HS-5 (cell line): Measurements from ENCODE around the gene SHISAL1.

Source experiments
- DNase-seq: peaks from one replicate; pipeline ENCODE4 v3.0.0-alpha.2; 2012; ENCODE audit warnings: low read depth

Gene SHISAL1

DNA sequence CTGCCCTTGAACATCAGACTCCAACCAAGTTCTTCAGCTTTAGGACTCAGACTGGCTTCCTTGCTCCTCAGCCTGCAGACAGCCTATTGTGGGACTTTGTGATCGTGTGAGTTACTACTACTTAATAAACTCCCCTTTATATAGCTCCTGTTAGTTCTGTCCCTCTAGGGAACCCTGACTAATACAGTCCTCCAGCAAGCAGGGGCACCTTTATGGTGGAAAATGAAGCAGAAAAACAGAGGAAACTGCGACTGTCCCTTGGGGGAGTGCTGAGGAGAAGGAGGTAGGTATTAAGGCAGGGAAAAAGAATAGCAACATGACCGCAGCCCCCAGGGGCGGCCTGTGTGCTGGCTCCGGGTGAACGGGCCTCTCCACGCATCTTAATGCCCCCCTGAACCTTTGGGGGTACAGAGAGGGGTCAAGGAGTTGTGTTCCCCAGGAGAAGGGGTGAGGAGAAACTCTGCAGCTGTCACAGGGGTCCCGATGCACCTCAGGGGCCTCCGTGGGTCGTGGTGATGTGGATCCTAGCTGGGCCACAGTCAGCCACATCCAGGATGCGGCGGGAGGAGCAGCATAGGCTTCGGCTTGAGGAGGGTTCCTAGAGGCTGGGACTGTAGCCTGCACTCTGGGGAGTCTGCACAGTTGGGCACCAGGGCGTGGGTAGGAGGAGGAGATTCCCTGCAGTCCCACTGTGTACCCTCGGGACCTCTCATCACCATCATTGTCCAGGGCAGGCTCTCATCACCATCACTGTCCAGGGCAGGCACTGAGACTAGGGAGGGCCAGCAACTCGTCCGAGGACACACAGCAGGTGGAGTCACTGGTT, 34.3 kb downstream of the SHISAL1 start:
- DNase-seq, result no peak

DNA sequence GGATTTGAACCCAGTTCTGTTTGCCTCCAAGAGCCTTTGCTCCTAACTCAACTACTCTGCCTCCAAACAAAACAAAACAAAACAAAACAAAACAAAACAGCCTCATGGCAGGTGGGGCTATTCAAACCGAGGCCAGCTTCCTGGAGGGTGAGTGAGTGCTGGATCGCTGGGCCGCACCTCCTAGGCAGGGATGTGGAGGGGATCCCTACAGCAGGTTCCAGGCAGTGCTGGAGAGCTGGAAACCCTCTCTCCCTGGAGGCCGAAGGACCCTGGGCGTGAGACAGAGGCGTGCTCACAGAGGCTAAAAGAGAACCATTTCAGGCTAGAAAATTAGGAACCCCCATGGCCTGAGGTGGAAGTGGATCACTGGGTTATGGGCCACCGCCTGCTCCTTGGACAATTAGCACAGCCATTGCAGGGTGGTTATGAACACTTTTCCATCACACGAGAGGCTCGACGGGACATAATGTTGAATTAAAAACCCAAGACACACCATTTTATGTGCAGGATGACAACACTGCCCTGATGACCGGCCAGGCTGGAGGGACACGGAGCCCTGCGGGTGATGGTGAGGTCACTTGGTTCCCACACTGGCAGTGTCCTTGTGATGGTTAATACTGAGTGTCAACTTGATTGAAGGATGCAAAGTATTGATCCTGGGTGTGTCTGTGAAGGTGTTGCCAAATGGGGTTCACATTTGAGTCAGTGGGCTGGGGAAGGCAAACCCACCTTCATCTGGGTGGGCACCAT, 35.2 kb downstream of the SHISAL1 start:
- DNase-seq, result no peak

DNA sequence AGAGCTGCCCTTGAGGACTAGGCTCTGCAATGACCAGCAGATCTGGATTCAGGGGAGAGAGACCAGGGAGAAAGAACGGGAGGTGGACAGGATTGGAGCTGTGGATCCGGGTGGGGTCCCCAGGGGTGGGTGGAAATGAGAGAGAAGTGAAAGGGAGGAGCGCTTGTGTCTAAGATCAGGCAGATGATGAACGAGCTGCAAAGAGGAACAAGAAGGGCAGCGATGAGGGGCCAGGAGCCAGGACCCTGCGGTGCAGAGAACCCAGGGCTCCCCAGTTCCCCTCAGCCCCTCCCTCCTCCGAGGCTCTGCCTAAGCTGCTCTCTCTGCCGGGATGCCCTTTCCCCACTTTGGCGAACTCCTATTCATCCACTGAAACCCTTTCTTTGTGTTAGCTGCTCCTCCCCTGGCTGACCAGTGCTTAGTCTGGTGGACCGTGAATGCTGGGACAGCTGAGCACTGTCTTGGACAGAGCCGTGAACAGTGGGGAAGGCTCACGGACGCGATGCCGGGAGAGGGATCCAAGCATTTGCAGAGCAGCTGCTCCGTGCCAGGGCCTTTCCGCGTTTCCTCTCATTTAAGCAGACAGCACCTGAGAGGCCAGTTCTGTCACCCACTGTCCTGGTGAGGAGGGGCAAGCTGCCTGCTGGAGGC, 35.9 kb downstream of the SHISAL1 start:
- no peak for DNase-seq

DNA sequence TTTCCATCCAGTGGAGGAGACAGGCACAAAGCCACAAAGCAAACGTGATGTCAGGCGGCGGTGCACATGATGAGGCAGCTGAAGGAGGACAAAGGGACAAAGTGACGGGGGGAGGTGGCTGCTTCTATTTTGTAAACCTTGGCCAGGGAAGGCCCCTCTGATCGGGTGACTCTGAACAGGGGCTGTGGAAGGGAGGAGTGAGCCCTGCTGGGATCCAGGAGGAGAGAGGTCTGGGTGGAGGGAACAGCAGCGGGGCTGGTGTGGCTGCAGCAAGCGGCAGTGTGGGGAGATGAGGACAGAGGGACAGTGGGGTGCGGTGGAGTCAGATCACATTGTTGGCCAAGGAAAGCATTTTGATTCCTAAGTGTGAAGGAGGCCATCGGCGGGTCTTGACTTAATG, 36.7 kb downstream of the SHISAL1 start:
- no peak for DNase-seq

DNA sequence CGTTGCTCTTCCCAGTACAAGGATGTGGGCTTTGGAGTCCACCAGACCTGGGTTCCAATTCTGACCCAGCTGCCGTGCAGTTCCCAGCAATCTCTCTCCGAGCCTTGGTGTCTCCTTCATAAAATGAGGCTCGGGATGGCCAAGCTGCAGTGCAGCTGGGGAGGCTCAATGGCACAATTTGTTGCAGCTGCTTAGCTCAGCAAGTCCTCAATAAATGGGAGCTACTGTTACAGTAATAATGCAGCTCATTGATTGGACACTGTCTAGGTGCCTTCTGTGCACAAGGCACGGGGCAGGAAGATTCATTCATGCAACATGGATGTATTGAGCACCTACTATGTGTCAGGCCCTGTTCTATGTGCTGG, 37.1 kb downstream of the SHISAL1 start:
- DNase-seq, result no peak

DNA sequence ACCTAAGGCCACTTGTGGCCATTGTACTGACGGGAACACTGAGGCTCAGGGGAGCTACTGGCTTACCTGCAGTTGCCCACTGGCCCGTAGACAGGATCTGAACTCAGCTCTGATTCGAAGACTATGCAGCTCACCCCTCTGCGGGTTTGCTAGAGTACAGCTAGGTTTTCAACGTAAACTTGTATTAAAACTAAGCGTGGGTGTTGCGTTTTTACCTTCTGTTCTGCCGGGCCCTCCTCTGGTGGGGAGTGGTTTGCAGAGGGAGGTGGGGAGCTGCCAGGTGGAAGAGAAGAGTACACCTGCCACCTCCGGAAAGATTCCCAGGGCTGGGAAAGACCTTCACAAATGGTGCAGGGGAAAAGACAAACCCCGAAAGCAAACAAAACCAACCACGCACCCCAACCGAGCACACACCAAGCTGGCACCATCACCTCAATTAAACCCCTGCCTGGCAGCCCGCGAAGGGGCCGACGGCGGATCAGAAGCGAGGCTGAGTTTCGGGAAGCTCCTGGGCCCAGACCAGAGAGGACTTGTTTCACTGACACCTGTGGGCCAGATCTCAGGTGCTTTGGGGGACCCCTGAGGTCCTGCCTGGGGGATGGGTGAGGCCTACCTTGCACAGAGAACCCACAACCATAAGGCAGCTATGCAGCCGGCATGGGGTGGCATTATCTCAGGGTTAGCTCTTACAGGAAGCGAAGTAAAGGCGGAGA, 37.7 kb downstream of the SHISAL1 start:
- no peak for DNase-seq

DNA sequence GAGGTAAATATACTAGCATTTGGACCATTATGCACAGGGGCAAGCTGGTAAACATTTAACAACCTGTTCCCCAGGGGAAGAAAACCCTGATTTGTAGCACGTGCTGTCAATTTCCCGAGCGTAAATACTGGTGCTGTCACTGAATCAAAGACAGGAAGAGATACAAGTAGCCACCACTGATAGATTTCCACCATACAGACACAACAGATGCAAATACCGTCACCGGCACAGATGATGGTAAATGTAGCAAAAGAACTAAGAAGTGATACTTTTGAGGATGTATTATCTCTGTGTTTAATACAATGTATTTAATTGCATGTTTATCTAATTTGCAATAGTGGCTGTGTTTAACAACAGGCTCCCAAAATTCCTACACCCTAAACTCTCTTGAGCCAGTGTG, 39.6 kb downstream of the SHISAL1 start:
- no peak for DNase-seq

DNA sequence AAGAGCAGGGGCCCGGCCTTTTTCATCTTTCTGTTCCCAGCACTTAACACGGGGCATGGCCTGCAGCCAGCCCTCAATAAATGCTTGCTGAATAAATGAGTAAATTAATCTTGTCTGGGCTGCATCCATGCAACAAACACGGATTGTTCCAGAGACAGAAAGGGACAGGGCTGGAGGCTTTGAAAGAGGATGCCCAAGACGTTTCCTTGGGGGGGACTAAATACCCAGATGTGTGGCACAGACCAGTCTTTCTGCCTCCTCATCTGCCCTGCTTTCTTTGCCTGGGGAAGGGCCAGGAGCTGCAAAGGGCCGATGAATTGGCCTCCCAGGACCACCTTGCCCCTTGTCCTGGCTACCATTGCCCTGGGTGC, 40.4 kb downstream of the SHISAL1 start:
- DNase-seq, result no peak

DNA sequence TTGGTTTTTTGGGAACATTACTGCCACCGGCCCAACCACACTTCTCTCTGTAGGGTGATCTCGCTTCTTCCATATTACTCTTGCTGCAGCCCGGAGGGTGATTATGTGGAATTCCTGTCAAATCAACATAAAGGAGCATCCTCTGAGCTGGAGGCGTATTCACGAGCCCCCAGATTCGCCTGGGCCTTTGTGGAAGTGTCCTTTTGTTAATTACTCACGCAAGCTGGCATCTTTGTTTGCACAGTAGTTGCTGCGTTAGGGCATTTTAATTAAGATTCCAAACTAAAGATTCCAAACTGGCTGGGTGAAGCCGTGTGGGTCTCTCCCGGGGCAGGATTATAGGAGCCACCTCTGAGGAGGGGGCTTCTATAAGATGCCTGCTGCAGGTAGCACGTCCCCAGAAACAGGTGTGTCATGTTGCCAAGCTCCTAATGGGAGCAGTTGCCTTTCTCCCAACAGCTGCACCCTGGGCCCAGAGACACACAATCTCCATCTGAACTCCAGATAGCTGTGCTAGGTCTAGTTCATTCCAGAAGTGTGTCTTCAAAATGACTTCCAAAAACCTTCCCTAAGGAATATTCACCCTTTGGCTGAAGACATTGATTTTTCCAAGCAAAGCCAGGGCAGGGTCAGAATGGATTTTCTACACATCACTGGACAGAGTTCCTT, 40.9 kb downstream of the SHISAL1 start:
- no peak for DNase-seq

DNA sequence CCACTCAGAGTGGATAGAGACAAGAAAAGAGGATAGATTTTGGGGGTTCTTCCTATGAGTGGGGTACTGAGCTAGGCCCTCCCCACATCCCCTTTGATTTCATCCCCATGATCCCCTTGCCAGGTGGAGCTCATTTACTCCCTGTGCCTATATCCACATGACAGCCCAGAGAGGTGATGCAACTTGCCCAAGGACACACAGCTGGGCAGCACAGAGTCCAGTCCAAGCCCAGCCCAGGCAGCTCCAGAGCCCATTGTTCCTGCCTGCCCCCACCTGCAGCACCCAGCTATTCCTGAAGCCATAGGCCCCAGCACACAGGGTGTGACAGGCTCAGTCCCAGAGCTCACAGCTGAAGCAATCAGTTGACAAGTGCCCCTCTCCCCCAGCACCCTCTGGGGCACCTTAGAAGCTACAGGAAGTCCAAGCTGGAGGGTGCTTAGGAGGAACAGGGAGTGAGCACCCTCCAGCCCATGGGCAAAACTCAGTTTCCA, 41.7 kb downstream of the SHISAL1 start:
- DNase-seq, result no peak

DNA sequence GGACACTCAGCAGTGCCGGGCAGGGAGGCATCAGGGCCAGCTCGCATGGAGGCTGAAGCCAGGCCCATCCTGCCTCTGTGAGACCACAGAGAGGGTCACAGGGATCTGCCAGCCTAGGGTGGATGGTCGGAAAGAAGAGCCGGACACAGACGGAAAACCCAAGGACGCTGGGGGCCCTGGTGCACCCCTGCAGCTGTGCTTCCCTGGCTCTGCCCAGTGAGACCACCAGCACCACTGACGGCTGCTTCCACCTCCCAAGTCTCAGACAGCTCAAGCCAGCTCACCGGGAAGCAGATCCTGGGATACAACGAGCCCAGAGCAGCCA, 42.2 kb downstream of the SHISAL1 start:
- no peak for DNase-seq

DNA sequence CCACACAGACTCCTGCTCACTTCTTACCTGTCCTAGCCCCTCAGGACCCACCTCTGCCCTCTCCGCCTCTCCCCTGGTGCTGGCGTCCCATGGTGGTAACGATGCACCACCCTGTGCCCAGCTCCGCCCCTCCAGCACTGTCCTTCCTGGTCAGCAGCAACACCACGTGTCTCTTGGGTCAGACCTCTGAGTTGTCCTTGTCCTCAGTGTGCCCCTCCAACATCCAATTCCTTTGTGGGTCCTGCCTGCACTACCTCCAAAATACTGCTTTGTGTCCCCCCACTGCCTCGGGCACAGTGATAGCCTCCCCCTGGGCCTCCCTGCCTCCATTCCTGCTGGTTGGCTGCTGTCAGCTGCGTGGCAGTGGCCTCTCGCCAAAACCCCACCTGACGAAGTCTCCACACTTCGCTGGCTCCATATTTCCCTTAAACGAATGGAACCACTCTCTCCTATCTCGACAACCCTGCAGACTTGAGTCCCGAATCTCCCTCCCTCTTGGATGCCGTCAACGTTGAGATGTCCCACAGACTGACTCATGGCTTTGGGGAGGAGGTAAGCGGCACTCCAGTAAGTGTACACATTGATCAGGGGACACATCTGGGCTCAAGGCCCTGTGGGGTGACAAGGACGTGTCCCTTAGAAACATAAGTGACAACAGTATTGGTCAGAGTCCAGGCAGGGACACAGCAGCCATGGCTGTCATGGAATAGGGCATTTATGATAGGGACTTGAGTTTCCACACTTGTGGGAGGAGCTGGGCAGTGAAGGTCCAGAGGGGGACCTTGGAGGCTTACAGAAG, 42.8 kb downstream of the SHISAL1 start:
- DNase-seq, result no peak

DNA sequence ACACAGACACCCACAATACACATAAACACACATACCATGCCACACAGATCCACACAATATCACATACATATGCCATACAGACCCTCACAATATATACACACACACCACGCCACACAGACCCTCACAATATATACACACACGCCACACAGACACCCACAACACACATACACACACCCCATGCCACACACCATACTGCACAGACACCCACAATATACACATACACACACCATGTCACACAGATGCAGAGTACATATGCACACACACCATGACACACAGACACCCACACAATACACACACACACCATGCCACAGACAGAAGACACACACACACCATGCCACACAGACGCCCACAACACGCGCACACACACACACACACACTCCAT, 43.6 kb downstream of the SHISAL1 start:
- no peak for DNase-seq

DNA sequence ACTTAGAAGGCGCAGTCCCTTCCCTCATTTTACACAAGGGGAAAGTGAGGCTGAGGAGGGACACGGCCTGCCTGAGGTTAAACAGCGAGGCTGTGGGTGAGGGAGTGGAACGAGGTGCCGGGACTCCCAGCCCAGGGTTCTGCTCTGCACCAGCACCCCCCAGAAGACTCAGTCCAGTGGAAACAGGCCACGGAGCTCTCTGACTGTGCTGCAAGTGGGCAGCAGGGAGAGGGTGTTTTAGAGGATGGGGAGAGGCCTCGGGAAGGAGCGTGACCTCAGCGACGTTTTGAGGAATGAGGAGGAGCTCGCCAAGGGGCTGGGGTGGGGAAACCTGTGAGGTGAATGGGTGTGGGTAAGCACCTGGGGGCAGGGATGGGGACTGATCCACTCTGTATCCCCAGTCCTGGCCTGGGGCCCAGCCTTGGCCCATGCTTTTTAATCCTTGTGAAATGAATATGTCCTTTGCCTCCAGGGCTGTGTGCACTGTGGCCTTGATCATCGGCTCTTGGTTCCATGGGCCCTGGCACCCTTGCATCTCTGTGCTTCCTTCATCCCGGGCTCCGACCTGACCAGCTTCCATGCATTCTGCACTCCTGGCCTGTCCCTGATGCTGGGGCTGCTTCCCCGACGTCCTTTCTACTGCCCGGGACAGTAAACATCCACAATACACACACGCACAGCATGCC, 44.2 kb downstream of the SHISAL1 start:
- no peak for DNase-seq

DNA sequence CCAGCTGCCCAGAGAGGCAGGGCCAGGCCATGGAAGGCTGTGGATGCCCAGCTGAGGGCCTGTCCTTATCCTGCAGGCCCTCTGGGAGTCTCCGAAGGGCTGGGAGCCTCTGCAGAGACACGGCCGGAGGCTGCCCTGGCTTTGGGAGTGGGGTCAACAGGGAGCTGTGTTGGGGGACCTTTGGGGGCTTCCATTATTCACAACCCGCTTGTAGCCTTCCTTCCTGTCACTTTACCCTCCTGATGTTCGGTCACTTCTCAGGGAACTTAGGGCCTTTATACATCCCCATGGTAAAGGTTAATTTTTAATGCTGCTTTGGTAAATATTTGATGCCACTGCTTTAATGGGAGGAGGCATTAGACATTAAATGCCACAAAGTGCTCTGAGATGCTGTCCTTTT, 44.9 kb downstream of the SHISAL1 start:
- DNase-seq, result no peak

DNA sequence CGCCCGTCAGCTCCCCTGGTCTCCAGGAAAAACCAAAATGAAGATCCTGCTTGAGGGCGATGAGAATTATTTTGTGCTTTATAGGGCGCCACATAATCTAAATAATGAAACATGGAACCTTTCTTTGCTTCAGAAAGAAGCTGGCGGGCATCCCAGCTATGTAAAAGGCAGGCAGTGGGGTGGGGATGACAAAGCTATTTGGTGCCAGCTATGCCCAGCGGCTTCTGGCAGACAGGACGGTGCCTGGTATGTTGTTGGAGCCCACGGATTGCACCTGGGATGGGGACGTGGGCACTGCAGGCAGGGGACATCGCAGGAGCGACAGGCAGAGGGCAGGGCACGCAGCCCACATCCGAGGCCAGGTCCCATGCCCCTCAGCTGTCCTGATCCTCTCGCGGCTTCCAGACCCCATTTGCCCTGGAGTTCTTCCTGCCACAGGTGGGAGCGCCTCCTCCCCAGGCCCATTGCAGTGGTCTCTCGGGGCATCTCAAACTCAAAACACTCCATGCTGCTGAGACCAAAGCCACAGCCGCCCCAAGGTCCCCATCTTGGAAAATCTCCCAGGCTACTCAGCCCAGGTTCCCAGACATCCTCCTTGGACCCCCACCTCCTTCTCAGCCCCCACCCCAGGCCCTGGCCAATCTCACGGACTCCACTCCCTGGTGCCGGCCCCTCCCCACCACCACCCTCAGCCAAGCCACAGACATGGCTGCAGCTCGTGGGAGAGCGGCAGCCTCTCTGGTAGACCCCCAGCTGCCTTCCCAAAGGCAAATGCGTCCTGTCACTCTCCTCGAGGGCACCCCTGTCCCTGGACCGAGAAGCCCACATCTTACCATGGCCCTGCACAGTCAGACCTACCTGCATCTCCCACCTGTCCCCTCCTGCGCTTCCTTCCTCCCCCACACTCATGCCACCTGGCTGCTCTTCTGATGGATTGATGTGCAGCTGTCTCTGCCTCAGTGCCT, 45.7 kb downstream of the SHISAL1 start:
- no peak for DNase-seq

DNA sequence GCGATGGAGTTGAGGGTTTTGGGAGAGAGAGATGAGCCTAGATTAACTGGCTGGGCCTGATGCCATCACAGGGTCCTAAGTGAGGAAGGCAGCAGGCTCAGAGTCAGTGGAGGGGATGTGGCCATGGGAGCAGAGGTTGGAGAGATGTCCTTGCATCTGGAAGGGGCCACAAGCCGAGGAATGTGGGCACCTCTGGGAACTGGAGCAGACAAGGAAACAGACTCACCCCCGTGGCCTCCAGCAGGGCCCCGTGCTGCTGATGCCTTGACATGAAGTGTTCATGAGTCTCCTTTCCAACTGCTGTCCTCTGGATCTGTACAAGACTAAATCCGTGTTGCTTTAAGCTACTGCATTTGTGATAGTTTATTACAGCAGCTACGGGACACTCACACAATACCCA, 49.2 kb downstream of the SHISAL1 start:
- no peak for DNase-seq

DNA sequence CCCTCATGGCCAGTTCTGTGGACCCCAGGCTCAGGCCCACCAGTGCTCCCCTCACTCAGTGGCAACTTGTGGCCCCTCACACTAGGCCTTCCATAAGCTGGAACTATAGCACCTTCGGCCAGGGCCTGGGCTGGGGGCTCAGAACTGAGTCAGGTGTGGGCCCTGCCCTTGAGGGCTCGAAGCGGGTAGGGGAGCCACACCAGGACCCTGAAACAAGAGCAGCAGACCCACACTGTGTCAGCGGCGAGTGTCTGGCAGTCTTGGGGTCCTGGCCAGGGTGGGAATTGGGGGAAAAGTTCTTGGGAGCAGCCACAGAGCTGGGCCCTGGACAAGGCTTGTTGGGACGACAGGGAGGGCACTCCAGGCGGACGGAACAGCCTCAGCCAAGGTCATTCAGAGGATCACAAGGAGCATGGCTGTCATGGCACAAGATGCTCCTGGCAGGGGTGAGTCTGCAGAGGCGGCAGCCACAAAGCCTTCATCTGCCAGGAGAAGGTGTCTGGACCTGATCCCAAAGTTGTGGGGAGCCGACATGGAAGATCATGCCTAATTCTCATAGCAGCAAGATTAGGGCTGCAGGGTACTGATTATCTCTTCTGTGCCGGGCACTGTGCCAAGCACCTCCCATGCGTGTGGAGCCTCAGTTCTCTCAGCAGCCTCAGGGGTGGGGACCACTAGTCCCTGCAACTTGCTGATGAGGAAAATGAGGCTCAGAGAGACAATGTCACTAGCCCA, 50.7 kb downstream of the SHISAL1 start:
- DNase-seq, result no peak
